ENCODE measurements around the gene BPIFB2.

- TF ChIP-seq REST (IDR thresholded peaks at IDR 0.05; ENCODE audit: low read depth), result no peak
- no peak for TF ChIP-seq YY1 (IDR thresholded peaks at IDR 0.05; ENCODE audit: low read depth)
- TF ChIP-seq CEBPB (IDR thresholded peaks at IDR 0.05), result no peak
- TF ChIP-seq TEAD4 (IDR thresholded peaks at IDR 0.05), result no peak
- no peak for TF ChIP-seq EP300 (IDR thresholded peaks at IDR 0.05; ENCODE audit: borderline replicate concordance)
- no peak for TF ChIP-seq RAD21 (IDR thresholded peaks at IDR 0.05; ENCODE audit: low read depth)
- TF ChIP-seq NFIC (IDR thresholded peaks at IDR 0.05), result no peak
- TF ChIP-seq MAX (IDR thresholded peaks at IDR 0.05), result no peak
- no peak for TF ChIP-seq CREB1 (IDR thresholded peaks at IDR 0.05; ENCODE audit: low read depth)
- no peak for TF ChIP-seq USF1 (IDR thresholded peaks at IDR 0.05)
- TF ChIP-seq TCF12 (IDR thresholded peaks at IDR 0.05; ENCODE audit: low read depth), result no peak
- no peak for TF ChIP-seq EGR1 (IDR thresholded peaks at IDR 0.05)
- TF ChIP-seq TAF1 (IDR thresholded peaks at IDR 0.05; ENCODE audit: low read depth), result no peak
- TF ChIP-seq ZBTB7A (IDR thresholded peaks at IDR 0.05; ENCODE audit: low read depth), result no peak
Measured at GRCh38 chr20:32979201-32979998, 28.1 kb upstream of the BPIFB2 start.

Data from Ishikawa (cell line).